Sigmoid colon (tissue), 4 donors: ENCODE data around the gene CXCL8.
A peak's percentile ranks its signal among the peaks of the same experiment; 100 is the strongest.

Source experiments
- EP300 ChIP-seq, 4 donors: sonication (generic); formaldehyde crosslinking; IDR thresholded peaks; one replicate each; pipeline ENCODE4 v1.6.1; 2017; ENCODE audit warnings: antibody characterized with exemption in 4 of 4
- POLR2AphosphoS5 ChIP-seq, 4 donors: sonication (generic); formaldehyde crosslinking; IDR thresholded peaks; one replicate each; pipeline ENCODE4 v1.6.1; 2017; ENCODE audit warnings: antibody characterized with exemption in 4 of 4
- TF ChIP-seq, protein P1 (sequence below), 4 experiments: fragments of 450-650 bp in 3 of 4; fragments of 200-600 bp in 1 of 4; IDR thresholded peaks; one replicate each; pipeline ENCODE4 v1.5.1; 2016 to 2019; ENCODE audit warnings: antibody characterized with exemption in 4 of 4, mild to moderate bottlenecking in 3 of 4, moderate library complexity in 2 of 4

DNA sequence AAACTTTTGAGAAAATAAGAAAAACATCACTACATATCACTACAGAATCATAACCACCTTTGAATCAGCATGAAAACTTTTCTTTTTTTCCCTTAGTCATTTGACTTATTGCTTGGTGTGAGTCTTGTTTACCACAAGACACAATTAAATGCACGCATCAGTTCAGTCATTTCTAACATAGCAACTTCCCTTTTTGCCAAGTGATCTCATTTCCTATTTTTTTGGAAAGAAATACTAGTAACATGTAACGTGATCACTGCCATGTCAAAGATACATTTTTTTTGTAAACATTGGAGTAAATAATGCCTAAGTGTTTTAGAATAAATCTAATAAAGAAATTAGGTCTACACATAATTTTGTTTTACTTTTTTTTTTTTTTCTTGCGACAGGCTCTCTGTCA is 5.1 kb upstream of the CXCL8 start:
- TF ChIP-seq POLR2AphosphoS5 (IDR thresholded peaks at IDR 0.05) (peak in 1 of 4 donors; percentile 45), EP300 (IDR thresholded peaks at IDR 0.05) (peak in 1 of 4 donors; percentile 29)
- TF ChIP-seq, protein P1, sequence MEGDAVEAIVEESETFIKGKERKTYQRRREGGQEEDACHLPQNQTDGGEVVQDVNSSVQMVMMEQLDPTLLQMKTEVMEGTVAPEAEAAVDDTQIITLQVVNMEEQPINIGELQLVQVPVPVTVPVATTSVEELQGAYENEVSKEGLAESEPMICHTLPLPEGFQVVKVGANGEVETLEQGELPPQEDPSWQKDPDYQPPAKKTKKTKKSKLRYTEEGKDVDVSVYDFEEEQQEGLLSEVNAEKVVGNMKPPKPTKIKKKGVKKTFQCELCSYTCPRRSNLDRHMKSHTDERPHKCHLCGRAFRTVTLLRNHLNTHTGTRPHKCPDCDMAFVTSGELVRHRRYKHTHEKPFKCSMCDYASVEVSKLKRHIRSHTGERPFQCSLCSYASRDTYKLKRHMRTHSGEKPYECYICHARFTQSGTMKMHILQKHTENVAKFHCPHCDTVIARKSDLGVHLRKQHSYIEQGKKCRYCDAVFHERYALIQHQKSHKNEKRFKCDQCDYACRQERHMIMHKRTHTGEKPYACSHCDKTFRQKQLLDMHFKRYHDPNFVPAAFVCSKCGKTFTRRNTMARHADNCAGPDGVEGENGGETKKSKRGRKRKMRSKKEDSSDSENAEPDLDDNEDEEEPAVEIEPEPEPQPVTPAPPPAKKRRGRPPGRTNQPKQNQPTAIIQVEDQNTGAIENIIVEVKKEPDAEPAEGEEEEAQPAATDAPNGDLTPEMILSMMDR (IDR thresholded peaks at IDR 0.05), result no peak
